AML-193 (cell line): Measurements from ENCODE around the gene ALLC.
"Not testable (repeated sequence)": the region's sequence is repeated elsewhere in the genome, so short reads cannot be mapped to it uniquely, and the experiment has no call there.

Source experiments
- DNase-seq, 2 experiments: peaks; one replicate each; lab custom pipeline; 2025; lab: John Stamatoyannopoulos, UW

The ALLC gene

GRCh38 chr2:3626118-3626811 is 31.7 kb upstream of the ALLC start:
- DNase-seq = no peak

- DNase-seq = no peak
These were observed 31.0 kb upstream of the ALLC start for GRCh38 chr2:3626812-3627499.

GRCh38 chr2:3627500-3628100 is 30.4 kb upstream of the ALLC start:
- DNase-seq = no peak

- DNase-seq = no peak
These were observed 29.7 kb upstream of the ALLC start for GRCh38 chr2:3628241-3628679.

- no peak for DNase-seq
These were observed 29.2 kb upstream of the ALLC start for GRCh38 chr2:3628800-3629199.

GRCh38 chr2:3630631-3631030 is 27.4 kb upstream of the ALLC start:
- no peak for DNase-seq

- no peak for DNase-seq
These were observed 26.7 kb upstream of the ALLC start for GRCh38 chr2:3631161-3631850.

GRCh38 chr2:3631851-3632659 is 25.9 kb upstream of the ALLC start:
- no peak for DNase-seq

GRCh38 chr2:3633089-3633981 is 24.7 kb upstream of the ALLC start:
- no peak for DNase-seq

- DNase-seq = no peak
These were observed 23.9 kb upstream of the ALLC start for GRCh38 chr2:3633982-3634595.

- DNase-seq = no peak
These were observed 23.3 kb upstream of the ALLC start for GRCh38 chr2:3634596-3635121.

- no peak for DNase-seq
These were observed 22.6 kb upstream of the ALLC start for GRCh38 chr2:3635171-3635974.

GRCh38 chr2:3635975-3636327 is 22.0 kb upstream of the ALLC start:
- not testable (repeated sequence) for DNase-seq

- DNase-seq = no peak
These were observed 21.3 kb upstream of the ALLC start for GRCh38 chr2:3636586-3637310.

GRCh38 chr2:3637311-3637675 is 20.7 kb upstream of the ALLC start:
- DNase-seq = no peak

- no peak for DNase-seq
These were observed 20.1 kb upstream of the ALLC start for GRCh38 chr2:3637692-3638455.

GRCh38 chr2:3638456-3638810 is 19.6 kb upstream of the ALLC start:
- no peak for DNase-seq

GRCh38 chr2:3639015-3639630 is 18.9 kb upstream of the ALLC start:
- no peak for DNase-seq
